HG02642 (cell line): ENCODE measurements around the gene HMOX2.

Experiments used
- ATAC-seq: cut with Tn5 transposase; IDR thresholded peaks from one replicate; pipeline ENCODE4 v1.9.1; 2021; ENCODE audit warnings: mild to moderate bottlenecking; ENCODE audit not compliant: unreplicated experiment, poor library complexity

The HMOX2 gene

GRCh38 chr16:4520913-4521312 lies 44.7 kb downstream of the HMOX2 start:
- ATAC-seq: no peak

- ATAC-seq: no peak
These were observed 45.9 kb downstream of the HMOX2 start for GRCh38 chr16:4522051-4522581.

GRCh38 chr16:4523686-4524085 lies 47.5 kb downstream of the HMOX2 start:
- no peak for ATAC-seq

GRCh38 chr16:4524571-4524970 lies 48.4 kb downstream of the HMOX2 start:
- ATAC-seq: no peak

- no peak for ATAC-seq
These were observed 48.9 kb downstream of the HMOX2 start for GRCh38 chr16:4525069-4525468.

GRCh38 chr16:4525634-4526277 lies 49.6 kb downstream of the HMOX2 start:
- no peak for ATAC-seq

GRCh38 chr16:4529085-4530060 lies 53.2 kb downstream of the HMOX2 start:
- ATAC-seq: no peak

- no peak for ATAC-seq
These were observed 55.6 kb downstream of the HMOX2 start for GRCh38 chr16:4531811-4532210.

GRCh38 chr16:4532238-4532637 lies 56.0 kb downstream of the HMOX2 start:
- no peak for ATAC-seq

- ATAC-seq: no peak
These were observed 57.3 kb downstream of the HMOX2 start for GRCh38 chr16:4533490-4533889.

GRCh38 chr16:4534151-4534790 lies 58.1 kb downstream of the HMOX2 start:
- ATAC-seq: no peak

- no peak for ATAC-seq
These were observed 59.5 kb downstream of the HMOX2 start for GRCh38 chr16:4535627-4536108.

- no peak for ATAC-seq
These were observed 60.4 kb downstream of the HMOX2 start for GRCh38 chr16:4536391-4537106.

GRCh38 chr16:4537376-4538343 lies 61.5 kb downstream of the HMOX2 start:
- ATAC-seq: peak; percentile 21

GRCh38 chr16:4538350-4539235 lies 62.4 kb downstream of the HMOX2 start, which contains the start of gene CDIP1:
Gene CDIP1 (minus strand): TSS chr16:4538773. CDS start chr16:4514130, 24,643 bp downstream.
- peak; percentile 82 for ATAC-seq

- ATAC-seq: no peak
These were observed 63.6 kb downstream of the HMOX2 start for GRCh38 chr16:4539716-4540284.

- ATAC-seq: no peak
These were observed 68.3 kb downstream of the HMOX2 start for GRCh38 chr16:4544473-4544872.
